ENCODE data around the gene BNC2.

GRCh38 chr9:16671591-16672137 is 198.8 kb downstream of the BNC2 start:
- TF ChIP-seq CTCF (IDR thresholded peaks at IDR 0.05) (no peak), REST (IDR thresholded peaks at IDR 0.05; ENCODE audit: insufficient read depth in 1 of 2, low read depth in 2 of 2, low read length in 1 of 2) (no peak)

All from Panc1 (cell line).